ENCODE results near the gene FAXC.

FAXC gene

GRCh38 chr6:99349171-99350141 lies at the start of gene FAXC:
TSS of gene FAXC (minus strand) at chr6:99349674. CDS start at chr6:99349372, 302 bp downstream.
- Histone ChIP-seq H3K36me3 (ENCODE audit: control insufficient read depth, insufficient read depth, low read length) (no peaks in the 10 kb centered on the region), H3K27me3 (replicated peaks; ENCODE audit: control insufficient read depth, insufficient read depth, low read length) (no peaks in the 10 kb centered on the region; the same call in none of the 2 replicates), H3K4me3 (replicated peaks; ENCODE audit: low read depth, low read length) (peak within 1 kb of the TSS; percentile 52)
- peak; percentile 29 for DNase-seq (ENCODE audit: extremely low read depth, insufficient read length)
- no peak for TF ChIP-seq CTCF (IDR thresholded peaks at IDR 0.05; ENCODE audit: insufficient read depth, low read length, poor library complexity, severe bottlenecking)

GRCh38 chr6:99397287-99397686 lies 47.8 kb upstream of the FAXC start:
- Histone ChIP-seq H3K4me3 (replicated peaks; ENCODE audit: low read depth, low read length) (no peak overlapping the region), H3K36me3 (ENCODE audit: control insufficient read depth, insufficient read depth, low read length) (no peaks in the 10 kb centered on the region; the same call in 1 of the 2 replicates), H3K27me3 (replicated peaks; ENCODE audit: control insufficient read depth, insufficient read depth, low read length) (no peaks in the 10 kb centered on the region)
- TF ChIP-seq CTCF (IDR thresholded peaks at IDR 0.05; ENCODE audit: insufficient read depth, low read length, poor library complexity, severe bottlenecking), result no peak
- DNase-seq (ENCODE audit: extremely low read depth, insufficient read length), result no peak

GRCh38 chr6:99393698-99394531 lies 44.4 kb upstream of the FAXC start, which contains the start of gene COQ3:
TSS of gene COQ3 (minus strand) at chr6:99394195. CDS start at chr6:99394179, 16 bp downstream.
- no peaks in the 10 kb centered on the region for H3K36me3 ChIP-seq (ENCODE audit: control insufficient read depth, insufficient read depth, low read length)
- DNase-seq (ENCODE audit: extremely low read depth, insufficient read length), result peak; percentile 87
- H3K4me3 ChIP-seq (replicated peaks; ENCODE audit: low read depth, low read length), result peak within 1 kb of the TSS; percentile 90
- no peak for TF ChIP-seq CTCF (IDR thresholded peaks at IDR 0.05; ENCODE audit: insufficient read depth, low read length, poor library complexity, severe bottlenecking)
- no peaks in the 10 kb centered on the region for H3K27me3 ChIP-seq (replicated peaks; ENCODE audit: control insufficient read depth, insufficient read depth, low read length)

GRCh38 chr6:99393366-99393697 lies 43.9 kb upstream of the FAXC start:
- H3K36me3 ChIP-seq (ENCODE audit: control insufficient read depth, insufficient read depth, low read length), result no peaks in the 10 kb centered on the region
- peak overlapping the region; percentile 90 for H3K4me3 ChIP-seq (replicated peaks; ENCODE audit: low read depth, low read length)
- no peak for DNase-seq (ENCODE audit: extremely low read depth, insufficient read length)
- H3K27me3 ChIP-seq (replicated peaks; ENCODE audit: control insufficient read depth, insufficient read depth, low read length), result no peaks in the 10 kb centered on the region
- TF ChIP-seq CTCF (IDR thresholded peaks at IDR 0.05; ENCODE audit: insufficient read depth, low read length, poor library complexity, severe bottlenecking), result no peak

- H3K36me3 ChIP-seq (ENCODE audit: control insufficient read depth, insufficient read depth, low read length), result no peaks in the 10 kb centered on the region
- no peak for DNase-seq (ENCODE audit: extremely low read depth, insufficient read length)
- no peaks in the 10 kb centered on the region for H3K27me3 ChIP-seq (replicated peaks; ENCODE audit: control insufficient read depth, insufficient read depth, low read length)
- no peak overlapping the region for H3K4me3 ChIP-seq (replicated peaks; ENCODE audit: low read depth, low read length)
- no peak for TF ChIP-seq CTCF (IDR thresholded peaks at IDR 0.05; ENCODE audit: insufficient read depth, low read length, poor library complexity, severe bottlenecking)
Observed at GRCh38 chr6:99390896-99391295, 41.4 kb upstream of the FAXC start.
